BE2C (cell line): ENCODE data around the gene BSN.

Source experiments
- DNase-seq: peaks from one replicate; pipeline ENCODE4 v3.0.0-alpha.2; 2020
- H3K27me3 ChIP-seq: fragments of 250-450 bp; sonication (Bioruptor Pico); 2 replicates; pipeline ENCODE4 v1.5.1; 2020; ENCODE audit warnings: mild to moderate bottlenecking
- H3K36me3 ChIP-seq: fragments of 250-450 bp; sonication (Bioruptor Pico); 2 replicates; pipeline ENCODE4 v1.5.1; 2020; ENCODE audit warnings: mild to moderate bottlenecking
- H3K4me1 ChIP-seq: fragments of 250-450 bp; sonication (Bioruptor Pico); 2 replicates; pipeline ENCODE4 v1.5.1; 2020
- H3K4me3 ChIP-seq: 2 replicates; pipeline ENCODE4 v1.5.1; 2011; ENCODE audit warnings: low read depth, low read length
- H3K9me3 ChIP-seq: fragments of 250-450 bp; sonication (Bioruptor Pico); 2 replicates; pipeline ENCODE4 v1.5.1; 2020
- TF ChIP-seq, protein P1 (sequence below): IDR thresholded peaks from 2 replicates; pipeline ENCODE4 v1.5.1; 2012; ENCODE audit warnings: mild to moderate bottlenecking, low read depth, low read length

Gene BSN

DNA sequence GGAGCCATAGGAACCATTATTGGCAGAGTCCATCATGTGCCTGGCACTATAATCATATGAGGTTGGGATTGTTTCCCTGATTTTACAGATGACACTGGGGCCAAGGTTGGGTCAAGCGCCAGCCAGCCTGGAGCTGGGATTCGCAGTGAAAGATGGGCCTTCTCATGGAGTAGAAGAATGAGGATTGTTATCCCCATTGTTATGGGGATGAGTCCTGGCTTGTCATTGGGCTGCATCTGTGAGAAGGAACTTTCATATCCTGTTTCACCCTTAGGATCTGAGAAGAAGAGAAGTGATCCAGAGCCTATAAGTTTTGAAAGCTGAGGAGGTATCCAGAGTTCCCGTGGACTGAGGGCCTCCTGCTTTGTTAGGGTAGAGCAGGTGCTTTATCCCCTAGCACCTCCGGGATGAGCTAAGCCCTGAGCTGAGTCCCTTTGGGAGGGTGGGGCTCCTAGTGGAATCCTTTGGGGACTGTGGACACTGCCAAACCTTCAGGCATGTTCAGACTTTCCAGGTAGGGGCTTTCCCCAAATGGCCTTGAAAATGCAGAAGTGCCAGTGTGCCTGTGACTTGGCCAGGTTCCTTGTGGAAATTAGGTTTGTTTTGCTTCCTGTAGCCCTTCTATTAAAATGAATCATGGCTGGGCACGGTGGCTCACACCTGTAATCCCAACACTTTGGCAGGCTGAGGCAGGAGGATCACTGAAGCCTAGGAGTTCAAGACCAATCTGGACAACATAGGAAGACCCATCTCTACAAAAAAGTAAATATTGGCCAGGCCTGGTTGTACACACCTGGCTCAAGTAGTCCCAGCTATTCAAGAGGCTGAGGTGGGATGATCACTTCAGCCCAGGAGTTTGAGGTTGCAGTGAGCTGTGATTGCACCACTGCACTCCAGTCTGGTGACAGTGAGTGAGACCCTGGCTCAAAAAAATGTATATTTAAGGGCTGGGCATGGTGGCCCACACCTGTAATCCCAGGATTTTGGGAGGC, 30.2 kb upstream of the BSN start:
- no peak for DNase-seq
- H3K4me1 ChIP-seq: no peaks in the 10 kb centered on the region

DNA sequence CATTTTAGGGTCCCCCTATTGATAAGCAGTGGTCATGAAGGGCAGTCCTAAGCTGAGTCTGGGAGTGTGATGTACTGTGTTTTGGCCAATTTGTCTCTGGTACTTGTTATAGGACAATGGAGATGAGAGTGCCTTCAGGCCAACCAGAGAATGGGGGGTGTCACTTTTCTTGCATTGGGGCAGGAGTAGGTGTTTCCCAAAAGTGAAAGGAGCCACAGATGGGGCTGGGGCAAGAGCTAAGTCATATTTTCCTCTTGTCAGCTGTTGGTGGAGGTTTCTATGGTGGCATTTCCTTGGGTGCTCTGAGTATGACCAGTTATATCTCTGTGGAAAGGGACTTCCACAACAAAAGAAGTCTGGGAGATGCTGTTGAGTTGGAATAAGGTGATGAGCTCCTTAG, 24.7 kb upstream of the BSN start:
- Histone ChIP-seq H3K4me1 (no peaks in the 10 kb centered on the region), H3K4me3 (no peak overlapping the region), H3K36me3 (peaks cover 4% of the 10 kb centered on the region; the same call in 1 of the 2 replicates), H3K9me3 (no peaks in the 10 kb centered on the region), H3K27me3 (no peaks in the 10 kb centered on the region)
- TF ChIP-seq, protein P1, sequence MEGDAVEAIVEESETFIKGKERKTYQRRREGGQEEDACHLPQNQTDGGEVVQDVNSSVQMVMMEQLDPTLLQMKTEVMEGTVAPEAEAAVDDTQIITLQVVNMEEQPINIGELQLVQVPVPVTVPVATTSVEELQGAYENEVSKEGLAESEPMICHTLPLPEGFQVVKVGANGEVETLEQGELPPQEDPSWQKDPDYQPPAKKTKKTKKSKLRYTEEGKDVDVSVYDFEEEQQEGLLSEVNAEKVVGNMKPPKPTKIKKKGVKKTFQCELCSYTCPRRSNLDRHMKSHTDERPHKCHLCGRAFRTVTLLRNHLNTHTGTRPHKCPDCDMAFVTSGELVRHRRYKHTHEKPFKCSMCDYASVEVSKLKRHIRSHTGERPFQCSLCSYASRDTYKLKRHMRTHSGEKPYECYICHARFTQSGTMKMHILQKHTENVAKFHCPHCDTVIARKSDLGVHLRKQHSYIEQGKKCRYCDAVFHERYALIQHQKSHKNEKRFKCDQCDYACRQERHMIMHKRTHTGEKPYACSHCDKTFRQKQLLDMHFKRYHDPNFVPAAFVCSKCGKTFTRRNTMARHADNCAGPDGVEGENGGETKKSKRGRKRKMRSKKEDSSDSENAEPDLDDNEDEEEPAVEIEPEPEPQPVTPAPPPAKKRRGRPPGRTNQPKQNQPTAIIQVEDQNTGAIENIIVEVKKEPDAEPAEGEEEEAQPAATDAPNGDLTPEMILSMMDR: no peak
- DNase-seq: no peak

More for the DNA sequence above, 30.2 kb upstream of the BSN start:
- no peaks in the 10 kb centered on the region for H3K9me3 ChIP-seq
- H3K27me3 ChIP-seq: no peaks in the 10 kb centered on the region
- no peak overlapping the region for H3K4me3 ChIP-seq
- TF ChIP-seq, protein P1: no peak
- H3K36me3 ChIP-seq: no peaks in the 10 kb centered on the region

DNA sequence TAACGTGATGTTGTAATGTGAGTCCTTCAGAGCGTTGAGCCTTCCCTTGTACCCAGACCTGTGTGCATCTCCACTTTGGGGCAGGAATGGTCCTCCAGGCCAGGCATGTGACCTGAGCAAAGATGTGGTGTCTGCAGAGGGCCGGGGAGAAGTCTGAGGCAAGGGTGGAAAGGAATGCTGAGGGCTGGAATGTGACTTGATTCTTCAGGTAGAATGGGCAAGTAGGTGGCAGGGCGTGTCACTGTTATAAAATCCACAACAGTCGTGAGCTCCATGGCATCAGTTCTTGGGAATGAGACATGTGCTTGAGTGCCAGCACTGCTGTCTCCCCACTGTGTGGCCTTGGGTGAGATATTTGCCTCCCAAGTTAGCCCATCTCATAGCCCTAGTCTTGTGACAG, 24.0 kb upstream of the BSN start:
- no peak for DNase-seq
- Histone ChIP-seq H3K27me3 (no peaks in the 10 kb centered on the region), H3K36me3 (peaks cover 4% of the 10 kb centered on the region; the same call in 1 of the 2 replicates), H3K4me3 (no peak overlapping the region), H3K9me3 (no peaks in the 10 kb centered on the region), H3K4me1 (no peaks in the 10 kb centered on the region)
- TF ChIP-seq, protein P1: no peak

DNA sequence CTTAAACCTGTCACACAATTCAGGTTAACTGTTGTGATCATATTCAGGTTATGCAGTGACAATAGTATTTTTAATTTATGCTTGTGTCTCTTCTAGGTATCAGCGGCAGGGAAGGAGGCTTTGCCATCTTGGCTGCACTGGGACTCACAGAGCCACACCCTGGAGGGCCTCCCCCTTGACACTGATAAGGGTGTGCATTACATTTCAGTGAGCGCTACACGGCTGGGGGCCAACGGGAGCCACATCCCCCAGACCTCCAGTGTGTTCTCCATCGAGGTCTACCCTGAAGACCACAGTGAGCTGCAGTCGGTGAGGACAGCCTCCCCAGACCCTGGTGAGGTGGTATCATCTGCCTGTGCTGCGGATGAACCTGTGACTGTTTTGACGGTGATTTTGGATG, 23.6 kb upstream of the BSN start:
- DNase-seq: no peak
- TF ChIP-seq, protein P1: no peak
- Histone ChIP-seq H3K36me3 (peaks cover 4% of the 10 kb centered on the region; the same call in 1 of the 2 replicates), H3K9me3 (no peaks in the 10 kb centered on the region), H3K4me3 (no peak overlapping the region), H3K4me1 (no peaks in the 10 kb centered on the region), H3K27me3 (no peaks in the 10 kb centered on the region)

DNA sequence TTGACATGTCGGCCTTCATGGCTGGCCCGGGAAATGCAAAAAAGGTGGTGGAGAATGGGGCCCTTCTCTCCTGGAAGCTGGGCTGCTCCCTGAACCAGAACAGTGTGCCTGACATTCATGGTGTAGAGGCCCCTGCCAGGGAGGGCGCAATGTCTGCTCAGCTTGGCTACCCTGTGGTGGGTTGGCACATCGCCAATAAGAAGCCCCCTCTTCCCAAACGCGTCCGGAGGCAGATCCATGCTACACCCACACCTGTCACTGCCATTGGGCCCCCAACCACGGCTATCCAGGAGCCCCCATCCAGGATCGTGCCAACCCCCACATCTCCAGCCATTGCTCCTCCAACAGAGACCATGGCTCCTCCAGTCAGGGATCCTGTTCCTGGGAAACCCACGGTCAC, 23.1 kb upstream of the BSN start:
- TF ChIP-seq, protein P1: no peak
- no peak for DNase-seq
- H3K36me3 ChIP-seq: peaks cover 4% of the 10 kb centered on the region; the same call in 1 of the 2 replicates
- H3K4me1 ChIP-seq: no peaks in the 10 kb centered on the region
- H3K27me3 ChIP-seq: no peaks in the 10 kb centered on the region
- no peaks in the 10 kb centered on the region for H3K9me3 ChIP-seq
- H3K4me3 ChIP-seq: no peak overlapping the region

DNA sequence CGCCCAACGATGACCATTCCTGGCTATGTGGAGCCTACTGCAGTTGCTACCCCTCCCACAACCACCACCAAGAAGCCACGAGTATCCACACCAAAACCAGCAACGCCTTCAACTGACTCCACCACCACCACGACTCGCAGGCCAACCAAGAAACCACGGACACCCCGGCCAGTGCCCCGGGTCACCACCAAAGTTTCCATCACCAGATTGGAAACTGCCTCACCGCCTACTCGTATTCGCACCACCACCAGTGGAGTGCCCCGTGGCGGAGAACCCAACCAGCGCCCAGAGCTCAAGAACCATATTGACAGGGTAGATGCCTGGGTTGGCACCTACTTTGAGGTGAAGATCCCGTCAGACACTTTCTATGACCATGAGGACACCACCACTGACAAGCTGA, 22.6 kb upstream of the BSN start:
- Histone ChIP-seq H3K36me3 (peaks cover 4% of the 10 kb centered on the region; the same call in 1 of the 2 replicates), H3K4me1 (no peaks in the 10 kb centered on the region), H3K27me3 (no peaks in the 10 kb centered on the region), H3K4me3 (no peak overlapping the region), H3K9me3 (no peaks in the 10 kb centered on the region)
- no peak for DNase-seq
- TF ChIP-seq, protein P1: no peak
